GM18499 (cell line): ENCODE measurements around the gene MAPK4.

Experiments used
- ATAC-seq: cut with Tn5 transposase; IDR thresholded peaks from one replicate; pipeline ENCODE4 v1.9.1; 2021; ENCODE audit warnings: moderate number of reproducible peaks; ENCODE audit not compliant: insufficient read depth, unreplicated experiment

Gene MAPK4

DNA sequence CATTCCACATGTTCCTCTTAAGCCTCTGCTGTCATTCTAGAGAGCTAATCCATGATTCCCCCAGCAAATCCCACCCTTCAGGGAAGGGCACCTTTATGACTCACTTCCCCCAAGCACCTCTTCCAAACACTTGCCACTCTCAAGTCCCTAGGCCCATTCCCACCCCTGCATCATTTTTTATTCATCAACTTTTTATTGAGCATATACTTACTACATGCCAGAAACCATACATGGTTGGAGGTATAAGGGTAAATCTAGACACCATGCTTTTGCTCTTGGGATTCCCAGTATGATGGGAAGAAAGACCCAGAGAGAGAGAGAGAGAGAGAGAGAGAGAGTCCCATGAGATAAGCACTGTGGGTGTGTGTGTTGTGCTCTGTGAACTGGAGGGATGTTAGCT, 87.9 kb downstream of the MAPK4 start:
- no peak for ATAC-seq

GRCh38 chr18:50649821-50650220, 89.9 kb downstream of the MAPK4 start:
- no peak for ATAC-seq

DNA sequence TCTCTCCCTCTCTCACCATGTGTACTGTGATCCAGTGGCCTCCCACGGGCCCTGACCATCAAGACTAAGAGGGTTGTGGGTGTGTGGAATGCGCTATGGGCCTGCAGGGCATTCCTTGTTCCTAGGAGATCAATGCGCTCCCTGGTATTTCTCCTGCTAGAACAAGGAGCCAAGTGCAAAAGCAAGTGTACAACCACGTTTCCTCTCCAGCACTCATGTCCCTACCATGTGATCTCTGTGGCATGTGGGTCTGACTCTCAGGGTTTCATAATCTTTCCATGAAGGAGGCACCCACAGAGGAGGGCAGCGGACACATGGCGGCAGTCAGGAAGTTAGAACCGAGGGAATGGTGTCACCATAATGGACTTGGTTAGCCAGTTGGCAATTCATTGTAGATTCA, 91.4 kb downstream of the MAPK4 start:
- no peak for ATAC-seq

DNA sequence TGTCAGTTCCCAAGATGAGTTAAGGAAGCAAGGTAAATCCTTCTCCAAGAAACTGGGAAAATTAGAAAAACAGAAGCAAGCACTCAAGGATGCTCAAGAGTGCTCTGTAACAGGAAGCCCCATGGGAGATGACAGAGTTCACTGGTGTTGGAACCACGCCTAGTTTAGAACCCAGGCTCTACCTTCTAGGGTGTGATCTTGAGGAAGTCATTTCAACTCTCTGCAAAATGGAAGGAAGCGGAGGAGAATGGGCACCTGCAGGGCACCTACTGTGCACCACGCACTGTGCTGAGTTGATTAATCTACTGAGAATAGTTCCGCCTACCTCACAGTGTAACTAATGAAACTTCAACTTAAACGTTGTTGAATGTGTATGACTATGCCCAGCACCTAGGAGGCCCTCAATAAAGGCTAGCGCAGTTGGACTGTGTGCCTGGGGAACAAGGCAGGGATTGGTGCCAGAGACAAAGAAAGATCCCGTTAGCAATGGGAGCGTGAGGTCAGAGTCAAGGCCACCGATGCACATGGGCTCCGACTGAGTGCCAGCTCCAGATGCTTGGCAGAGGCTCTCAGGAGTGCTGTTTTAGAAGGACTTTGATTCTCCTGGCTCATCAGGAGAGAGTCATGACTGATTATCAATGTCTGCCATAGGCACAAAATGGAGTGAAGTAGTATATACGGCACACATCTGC, 93.7 kb downstream of the MAPK4 start:
- no peak for ATAC-seq

DNA sequence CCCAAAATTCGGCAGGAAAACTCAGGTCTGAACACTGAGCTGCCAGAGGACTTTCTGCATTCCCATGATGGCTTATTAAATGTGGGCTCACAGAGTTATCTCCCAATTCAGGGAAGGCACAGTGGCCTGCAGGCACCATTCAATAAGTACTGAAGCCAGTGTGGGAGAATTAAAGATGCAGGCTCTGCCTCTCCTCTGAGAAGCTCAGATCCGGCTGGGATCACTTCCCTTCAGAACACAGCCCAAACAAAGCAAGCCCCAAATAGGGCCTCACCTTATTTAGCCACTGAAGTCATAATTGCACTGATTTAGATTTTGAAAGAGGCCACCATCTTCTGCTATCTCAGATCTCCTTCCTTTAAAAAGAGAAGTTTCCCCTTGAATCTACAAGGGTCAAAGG, 94.3 kb downstream of the MAPK4 start:
- no peak for ATAC-seq

- no peak for ATAC-seq
Observed at GRCh38 chr18:50654658-50655550, 95.0 kb downstream of the MAPK4 start.

DNA sequence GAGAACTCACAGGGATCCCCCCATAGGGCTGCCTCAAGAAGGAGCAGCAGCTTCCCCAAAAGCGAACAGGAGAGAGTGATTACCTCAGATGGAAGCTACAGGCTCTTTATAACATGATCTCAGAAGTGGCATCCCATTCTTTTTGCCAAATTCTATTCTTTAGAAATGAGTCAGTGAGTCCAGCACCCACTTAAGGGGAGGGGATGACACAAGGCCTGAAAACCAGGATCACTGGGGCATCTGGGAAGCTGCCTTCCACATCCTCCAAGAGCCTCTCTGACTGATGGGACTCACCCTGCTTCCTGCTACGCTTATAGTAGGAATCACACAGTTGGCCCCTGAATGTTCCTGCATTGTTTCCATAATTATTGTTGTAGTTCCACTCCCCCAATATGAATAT, 96.5 kb downstream of the MAPK4 start:
- ATAC-seq: no peak

- no peak for ATAC-seq
Observed at GRCh38 chr18:50656841-50657470, 97.1 kb downstream of the MAPK4 start.

DNA sequence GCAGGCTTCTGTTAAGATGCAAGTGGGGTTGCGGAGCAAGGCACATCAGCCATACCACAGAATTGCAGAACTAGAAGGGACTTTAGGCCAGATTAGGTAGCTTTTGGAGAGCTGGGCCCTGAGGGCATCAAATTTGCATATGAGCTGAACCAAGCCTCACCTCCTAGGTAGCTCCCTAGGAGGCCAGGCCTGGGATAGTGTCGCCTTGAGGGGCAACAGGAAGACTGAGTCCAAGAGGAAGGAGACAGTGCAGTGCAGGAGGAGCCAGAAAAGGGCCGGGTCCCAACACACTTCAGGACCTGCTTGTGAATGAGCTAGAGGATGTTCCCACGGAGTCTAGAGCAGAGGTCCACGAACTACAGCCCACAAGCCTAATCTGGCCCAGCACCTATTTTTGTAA, 98.7 kb downstream of the MAPK4 start:
- ATAC-seq: no peak

DNA sequence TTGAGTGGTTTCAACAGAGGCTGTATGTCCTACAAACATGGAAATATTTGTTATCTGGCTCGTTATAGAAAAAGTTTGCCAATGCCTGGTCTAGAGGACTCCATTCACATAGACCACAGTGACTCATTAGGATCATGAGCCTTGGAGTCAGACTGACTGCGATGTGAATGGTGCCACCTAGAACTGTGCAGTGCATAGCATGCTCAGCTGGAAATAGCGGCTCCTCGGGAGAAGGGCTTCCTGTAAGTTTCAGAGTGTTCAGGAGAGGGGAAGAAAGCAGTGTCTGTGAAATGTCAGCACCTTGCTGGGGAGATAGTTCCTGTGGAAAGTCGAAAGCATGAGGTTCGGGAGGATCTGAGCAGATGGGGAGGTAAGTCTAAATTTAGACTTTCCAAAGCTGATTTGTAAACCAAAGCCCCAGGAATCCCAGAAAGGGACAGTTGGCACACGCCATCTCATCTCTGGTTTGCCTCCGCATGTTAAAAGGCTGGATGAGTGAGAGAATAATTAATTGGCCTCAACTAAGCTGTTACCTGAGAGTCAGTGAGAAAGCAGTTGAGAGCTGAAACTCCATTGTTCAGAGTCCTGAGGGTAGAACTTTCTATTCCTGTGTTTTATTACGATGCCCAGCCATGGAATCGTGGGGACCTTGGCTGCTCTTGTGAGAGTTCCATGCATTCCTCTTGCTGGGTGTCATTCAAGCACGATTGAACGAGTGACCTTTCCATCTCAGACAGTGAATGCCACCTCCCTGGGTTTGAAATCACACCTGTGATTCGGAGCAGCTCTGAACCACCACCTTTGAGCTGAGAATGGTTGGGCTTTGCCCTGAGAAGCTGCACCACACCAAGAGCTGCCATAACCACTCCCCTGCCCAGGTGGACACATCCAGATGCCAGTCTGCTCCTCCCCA, 99.5 kb downstream of the MAPK4 start:
- ATAC-seq: no peak

DNA sequence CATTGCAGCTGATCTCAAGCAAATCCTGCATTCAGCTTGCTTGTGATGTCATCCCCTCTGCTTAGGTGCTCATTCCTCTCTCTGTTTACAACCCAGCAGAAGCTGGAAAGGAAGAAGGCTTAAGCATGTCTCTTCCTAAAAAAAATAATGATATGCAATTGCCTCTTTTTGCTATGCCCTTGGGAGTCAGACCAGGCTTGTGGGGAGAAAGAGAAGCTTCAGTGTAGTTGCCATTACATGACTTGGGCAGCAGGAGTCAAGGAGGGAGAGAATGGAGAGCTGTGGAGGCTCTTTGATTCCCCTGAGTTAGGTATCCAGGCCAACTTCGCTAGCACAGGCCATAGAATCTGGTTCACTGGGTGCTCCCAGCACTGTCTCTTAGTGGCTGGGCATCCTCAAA, 101.1 kb downstream of the MAPK4 start:
- ATAC-seq: no peak

DNA sequence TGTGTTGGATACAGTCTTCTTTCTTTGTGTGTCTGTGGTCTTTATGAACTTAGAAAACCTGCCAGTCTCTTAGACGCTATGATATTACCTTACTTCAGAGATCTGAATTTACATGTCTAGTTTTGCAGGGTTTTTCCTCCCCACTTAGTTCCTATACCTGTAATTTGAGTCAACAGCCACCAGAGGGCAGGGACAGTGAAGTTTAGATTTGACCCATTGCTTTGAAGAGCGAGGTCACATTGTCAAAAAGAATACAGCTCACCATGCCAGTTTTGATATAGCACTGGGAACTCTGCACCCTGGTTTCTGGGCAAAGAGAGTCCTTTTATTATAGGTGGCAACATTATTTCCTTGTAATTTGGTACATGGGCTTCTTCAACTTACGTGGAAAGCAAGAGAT, 102.3 kb downstream of the MAPK4 start:
- ATAC-seq: no peak

- no peak for ATAC-seq
Observed at GRCh38 chr18:50662775-50663383, 103.0 kb downstream of the MAPK4 start.

- ATAC-seq: no peak
Observed at GRCh38 chr18:50663626-50664441, 103.9 kb downstream of the MAPK4 start.

GRCh38 chr18:50665015-50665414, 105.1 kb downstream of the MAPK4 start:
- ATAC-seq: no peak

DNA sequence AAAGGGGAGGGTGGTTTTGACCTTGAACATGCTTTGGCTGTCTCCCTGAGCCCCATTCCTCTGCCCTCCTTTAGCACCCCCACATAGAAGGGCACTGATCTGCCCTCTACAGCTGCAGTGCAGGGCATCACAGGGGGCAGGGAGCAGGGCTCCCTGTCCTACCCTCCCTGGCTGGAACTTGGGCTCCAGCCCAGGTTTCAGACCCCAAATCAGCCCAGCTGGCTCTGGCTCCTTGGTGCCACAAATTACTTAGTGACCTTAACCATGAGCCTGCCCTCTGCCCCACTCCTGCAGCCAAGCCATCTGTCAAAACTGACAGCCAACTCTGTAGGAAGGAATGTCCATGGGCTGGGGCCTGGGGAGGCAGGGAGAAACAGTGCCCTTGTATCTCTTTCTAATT, 105.6 kb downstream of the MAPK4 start:
- ATAC-seq: no peak

DNA sequence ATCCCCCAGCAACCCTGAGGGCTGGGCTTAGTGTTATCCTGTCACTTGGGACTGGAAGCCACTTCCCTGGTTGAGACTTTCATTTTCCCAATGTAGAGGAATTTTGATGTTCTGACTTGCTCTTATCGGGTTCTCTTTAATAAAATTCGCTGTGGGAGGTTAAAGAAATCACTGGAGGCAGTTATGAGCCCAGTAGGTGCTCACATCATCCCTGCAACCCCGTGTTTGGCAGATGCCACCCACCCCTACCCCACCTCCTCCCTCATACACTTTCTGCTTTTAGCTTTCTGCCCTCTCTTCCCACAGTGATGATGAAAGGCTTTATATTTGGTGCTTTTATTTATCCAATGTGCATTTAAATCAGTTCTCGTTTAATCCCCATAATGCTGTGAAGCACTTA, 106.6 kb downstream of the MAPK4 start:
- no peak for ATAC-seq

DNA sequence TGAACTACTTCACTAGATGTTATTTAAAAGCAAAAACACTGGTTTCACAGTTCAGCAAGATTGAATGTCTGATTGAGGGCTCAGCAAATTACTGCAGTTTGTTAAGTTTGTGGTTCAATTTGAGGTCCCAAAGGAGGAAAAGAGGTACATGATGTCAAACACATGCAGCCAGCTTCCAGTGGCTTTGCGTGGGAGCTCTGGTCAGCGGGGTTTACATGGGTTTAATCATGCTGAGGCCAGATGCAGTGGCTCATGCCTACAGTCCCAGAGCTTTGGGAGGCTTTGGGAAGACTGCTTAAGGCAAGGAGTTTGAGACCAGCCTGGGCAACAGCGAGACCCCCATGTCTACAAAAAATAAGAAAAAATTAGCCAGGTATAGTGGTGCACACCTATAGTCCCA, 111.5 kb downstream of the MAPK4 start:
- no peak for ATAC-seq
